GM12878 (cell line): ENCODE results near the gene PIK3R2. TPM values are rescaled to one million over a fixed set of nuclear protein-coding genes. Genes with fewer than 3 reads are reported as not detected.

Experiments
- ATAC-seq: fragments of 200-7000 bp; cut with Tn5 transposase; 3 replicates; pipeline ENCODE4 v1.9.1; 2020; ENCODE audit warnings: mild to moderate bottlenecking, moderate library complexity
- BruUV-seq: library from RNA; stranded (reverse); fragments of 400-500 nt; replicated peaks from 2 replicates; lab custom pipeline; 2021; lab: Mats Ljungman, UMichigan
- CTCF ChIA-PET: fragments of 300-600 bp; sonication (Branson Sonifier 250); formaldehyde crosslinking; extraction: SDS; loops from one replicate; lab custom pipeline; 2021; ENCODE audit warnings: inconsistent platforms; lab: Yijun Ruan, JAX
- POLR2A ChIA-PET: fragments of 350-600 bp; formaldehyde crosslinking; extraction: SDS; loops from one replicate; lab custom pipeline; 2021; ENCODE audit warnings: inconsistent platforms; lab: Charles Lee
- RAD21 ChIA-PET: fragments of 300-600 bp; sonication (Branson Sonifier 250); formaldehyde crosslinking; loops from one replicate; lab custom pipeline; 2023; ENCODE audit warnings: antibody characterized with exemption; ENCODE audit not compliant: unreplicated experiment; lab: Charles Lee
- SMC1A ChIA-PET: fragments of 300-600 bp; sonication (Branson Sonifier 250); formaldehyde crosslinking; loops from one replicate; lab custom pipeline; 2023; ENCODE audit not compliant: unreplicated experiment, uncharacterized antibody; lab: Charles Lee
- DNase-seq: peaks from one replicate; pipeline ENCODE4 v3.0.0-alpha.2; 2011; ENCODE audit warnings: low read depth, low spot score
- FAIRE-seq: peaks from 3 replicates; lab custom pipeline; 2011; peaks lifted over from hg19 to GRCh38; lab: Jason Lieb, UNC
- H2AFZ ChIP-seq: 2 replicates; pipeline ENCODE4 v1.6.0; 2011; ENCODE audit warnings: low read depth, low read length, control low read depth; ENCODE audit not compliant: control insufficient read depth
- H3K27ac ChIP-seq: 2 replicates; pipeline ENCODE4 v1.5.1; 2011; ENCODE audit warnings: control low read depth; ENCODE audit not compliant: control insufficient read depth, insufficient read depth
- H3K27me3 ChIP-seq, 2 experiments: replicated peaks in 1 of 2; 2 replicates each; pipeline versions ENCODE4 v1.6.0 to v1.6.1; 2011; ENCODE audit warnings: low read length in 1 of 2; ENCODE audit not compliant: control insufficient read depth in 2 of 2, insufficient read depth in 2 of 2
- H3K36me3 ChIP-seq, 2 experiments: 2 replicates each; pipeline ENCODE4 v1.5.1; 2011; ENCODE audit warnings: low read length in 1 of 2; ENCODE audit not compliant: control insufficient read depth in 2 of 2, insufficient read depth in 2 of 2
- H3K4me1 ChIP-seq: 2 replicates; pipeline ENCODE4 v1.6.1; 2011; ENCODE audit warnings: mild to moderate bottlenecking, low read length, moderate library complexity, mixed read lengths; ENCODE audit not compliant: control insufficient read depth, insufficient read depth
- H3K4me2 ChIP-seq: 2 replicates; pipeline ENCODE4 v1.6.0; 2011; ENCODE audit warnings: control low read depth; ENCODE audit not compliant: control insufficient read depth, insufficient read depth
- H3K4me3 ChIP-seq: fragments of 200-600 bp; sonication (generic); 2 replicates; pipeline ENCODE4 v1.5.1; 2016
- H3K79me2 ChIP-seq: 2 replicates; pipeline ENCODE4 v1.6.0; 2011; ENCODE audit warnings: low read length; ENCODE audit not compliant: control insufficient read depth, insufficient read depth
- H3K9ac ChIP-seq: 2 replicates; pipeline ENCODE4 v1.8.0; 2011; ENCODE audit warnings: low read length, control low read depth, mixed read lengths; ENCODE audit not compliant: control insufficient read depth, insufficient read depth
- H3K9me3 ChIP-seq: replicated peaks from 3 replicates; pipeline ENCODE4 v1.5.1; 2011; ENCODE audit warnings: mild to moderate bottlenecking, low read length; ENCODE audit not compliant: control insufficient read depth, insufficient read depth
- H4K20me1 ChIP-seq: 2 replicates; pipeline ENCODE4 v1.6.0; 2011; ENCODE audit not compliant: control insufficient read depth, insufficient read depth
- BHLHE40 ChIP-seq, 2 experiments: fragments of 450-650 bp in 1 of 2; IDR thresholded peaks; 2 replicates each; pipeline ENCODE4 v1.6.1; 2011 to 2017; ENCODE audit warnings: low read depth in 2 of 2, borderline replicate concordance in 1 of 2, improper control_type of control experiment in 1 of 2, low read length in 1 of 2, mild to moderate bottlenecking in 1 of 2
- CREB1 ChIP-seq: IDR thresholded peaks from 2 replicates; pipeline ENCODE4 v1.6.1; 2012; ENCODE audit warnings: low read depth, mild to moderate bottlenecking, inconsistent platforms
- E2F8 ChIP-seq: fragments of 450-650 bp; IDR thresholded peaks from 2 replicates; pipeline ENCODE4 v1.6.1; 2018; ENCODE audit warnings: mild to moderate bottlenecking, low read depth, moderate library complexity; ENCODE audit not compliant: partially characterized antibody
- E4F1 ChIP-seq: fragments of 450-650 bp; IDR thresholded peaks from 2 replicates; pipeline ENCODE4 v1.6.1; 2018; ENCODE audit warnings: borderline replicate concordance, mild to moderate bottlenecking; ENCODE audit not compliant: partially characterized antibody
- GATAD2B ChIP-seq: fragments of 450-650 bp; conservative IDR thresholded peaks from 2 replicates; pipeline ENCODE4 v1.6.1; 2017; ENCODE audit warnings: low read depth, mild to moderate bottlenecking, moderate library complexity
- IRF4 ChIP-seq: IDR thresholded peaks from 2 replicates; pipeline ENCODE4 v1.6.1; 2011; ENCODE audit warnings: low read depth, low read length
- MEF2B ChIP-seq: fragments of 450-650 bp; IDR thresholded peaks from 2 replicates; pipeline ENCODE4 v1.6.1; 2018; ENCODE audit warnings: mild to moderate bottlenecking, moderate library complexity; ENCODE audit not compliant: partially characterized antibody, poor library complexity, severe bottlenecking
- NBN ChIP-seq: fragments of 450-650 bp; IDR thresholded peaks from 2 replicates; pipeline ENCODE4 v1.6.1; 2016
- NR2C1 ChIP-seq: fragments of 450-650 bp; IDR thresholded peaks from 2 replicates; pipeline ENCODE4 v1.6.1; 2017; ENCODE audit warnings: antibody characterized with exemption, mild to moderate bottlenecking, moderate library complexity
- PAX5 ChIP-seq: IDR thresholded peaks from 2 replicates; pipeline ENCODE4 v1.6.1; 2011; ENCODE audit warnings: low read depth, low read length, borderline replicate concordance
- RAD51 ChIP-seq: fragments of 450-650 bp; IDR thresholded peaks from 2 replicates; pipeline ENCODE4 v1.6.1; 2016; ENCODE audit warnings: moderate library complexity, mild to moderate bottlenecking, inconsistent platforms
- SREBF2 ChIP-seq: IDR thresholded peaks from 2 replicates; pipeline ENCODE4 v1.6.1; 2012; ENCODE audit warnings: mild to moderate bottlenecking, low read length
- ZBTB40 ChIP-seq: fragments of 450-650 bp; IDR thresholded peaks from 2 replicates; pipeline ENCODE4 v1.6.1; 2016; ENCODE audit warnings: mild to moderate bottlenecking, moderate library complexity, borderline replicate concordance
- ZNF207 ChIP-seq: fragments of 450-650 bp; IDR thresholded peaks from 2 replicates; pipeline ENCODE4 v1.6.1; 2014; ENCODE audit warnings: antibody characterized with exemption, mild to moderate bottlenecking, borderline replicate concordance
- ZNF622 ChIP-seq: fragments of 450-650 bp; IDR thresholded peaks from 2 replicates; pipeline ENCODE4 v1.6.1; 2017; ENCODE audit warnings: mild to moderate bottlenecking, inconsistent platforms
- WGBS: methylation state at CpG from one replicate; pipeline ENCODE4 v1.1.6; 2016; ENCODE audit warnings: low lambda C conversion rate; ENCODE audit not compliant: insufficient replicate concordance, insufficient coverage; ENCODE audit errors: missing lambda C conversion rate; 5-methylcytosine and 5-hydroxymethylcytosine counted together
- in situ Hi-C: fragments of 300-500 bp; cut with MboI; formaldehyde crosslinking; loops from 9 replicates; pipeline ENCODE4 v1.14.3; 2018; ENCODE audit warnings: mixed read lengths
- intact Hi-C: fragments of 100-400 bp; cut with micrococcal nuclease; formaldehyde crosslinking; loops from one replicate; pipeline ENCODE4 v1.14.2; 2022; ENCODE audit not compliant: unreplicated experiment
- polyA plus RNA-seq, 11 experiments: library from polyadenylated mRNA; depleted of rRNA in 4 of 11; unstranded in 6 of 11; stranded (reverse) in 5 of 11; fragments of >200 nt; fragmentation: Nextera tagmentation in 4 of 11; fragmentation: Illumina TruSeq in 1 of 11; extraction: Ambion mirVana in 4 of 11; extraction: Trizol in 1 of 11; gene quantifications; 1 replicate in 1 of 11; 2 replicates in 10 of 11; pipeline versions ENCODE4 v1.2.1 to v1.2.3, GENCODE V29; 2011 to 2016; ENCODE audit warnings: inconsistent platforms in 2 of 11, missing spikeins in 2 of 11, low read depth in 1 of 11
- total RNA-seq, 4 experiments: library from RNA; depleted of rRNA in 3 of 4; stranded (reverse); fragments of >200 nt in 3 of 4; fragmentation: Illumina TruSeq in 1 of 4; extraction: Trizol in 1 of 4; gene quantifications; 2 replicates each; pipeline versions ENCODE4 v1.2.1 to v1.2.3, GENCODE V29; 2013 to 2021

PIK3R2 gene
- total and polyA plus RNA-seq, 10 of the 15 experiments (the other 5 are each of a cell fraction or from before 2014, with no cell fraction given), result 0.26 to 22.6 (median 2.5) TPM

GRCh38 chr19:18157465-18158063 is 4.6 kb downstream of the PIK3R2 start:
- H4K20me1 ChIP-seq, result no peaks in the 10 kb centered on the region
- BruUV-seq, result TSS peak; percentile 56
- TF ChIP-seq NR2C1 (no peak), RAD51 (no peak), ZBTB40 (no peak), SREBF2 (no peak), MEF2B (no peak), CREB1 (no peak), ZNF622 (no peak), ZNF207 (no peak), E4F1 (no peak), E2F8 (no peak), PAX5 (no peak), BHLHE40 (IDR thresholded peaks at IDR 0.05; ENCODE audit: borderline replicate concordance in 1 of 2, low read depth in 2 of 2, low read length in 1 of 2) (no peak), IRF4 (no peak), NBN (no peak), GATAD2B (no peak)

More at GRCh38 chr19:18157465-18158063, 4.6 kb downstream of the PIK3R2 start:
- no peak for DNase-seq
- H3K79me2 ChIP-seq, result peaks cover 11% of the 10 kb centered on the region
- no peaks in the 10 kb centered on the region for H3K27me3 ChIP-seq
- H3K36me3 ChIP-seq, result peaks cover 5 to 6% of the 10 kb centered on the region in 2 experiments; a peak in 3 of 4 replicates
- no peak overlapping the region for H3K9ac ChIP-seq
- POLR2A ChIA-PET, result no interaction called here
- RAD21 ChIA-PET, result interaction anchor here (0.6 to 0.9 kb wide), 2 partner anchors 99 to 171 kb away, joined by 3 to 4 read pairs; no protein-coding TSS in a partner anchor
- no peak for ATAC-seq
- no peak for FAIRE-seq
- H3K27ac ChIP-seq, result no peak overlapping the region
- in situ Hi-C loops (no loop called here), intact Hi-C loops (no loop called here)
- H3K9me3 ChIP-seq, result no peaks in the 10 kb centered on the region
- SMC1A ChIA-PET, result no interaction called here
- no peak overlapping the region for H3K4me3 ChIP-seq
- peaks cover 13% of the 10 kb centered on the region for H3K4me1 ChIP-seq
- H2AFZ ChIP-seq, result no peak overlapping the region
- H3K4me2 ChIP-seq, result no peak overlapping the region
- 75% methylated on average over 16 of the region's 18 CpGs for WGBS
- CTCF ChIA-PET, result interaction anchor here (0.6 to 1.5 kb wide), 3 partner anchors 11 to 93 kb away, joined by 3 to 8 read pairs (median 3); no protein-coding TSS in a partner anchor
